Measurements from ENCODE around the gene SMIM27.

DNA sequence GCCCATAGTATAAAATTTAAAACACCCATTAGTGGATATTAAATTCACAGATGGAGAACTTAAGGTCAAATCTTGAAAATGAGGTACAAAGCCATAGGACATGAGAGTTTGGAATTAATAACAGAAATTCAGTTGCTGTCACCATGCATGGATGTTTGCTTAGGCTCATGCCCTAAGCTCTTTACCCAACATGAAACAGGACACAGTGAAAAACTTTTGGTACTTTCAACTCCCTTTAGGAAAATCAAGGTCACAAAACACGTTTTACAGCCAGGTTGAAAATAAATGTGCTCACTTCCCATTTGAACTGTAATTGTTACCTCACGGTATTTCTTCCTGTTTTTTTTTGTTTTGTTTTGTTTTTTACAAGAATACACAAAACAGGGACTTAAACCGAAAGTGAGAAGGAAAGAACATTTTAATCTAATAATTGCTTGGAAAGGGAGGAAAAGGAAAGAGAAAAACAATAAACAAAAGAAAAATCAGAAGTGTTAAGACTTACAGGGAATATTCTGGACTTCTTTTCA is 6.3 kb downstream of the SMIM27 start:
- no peak for TF ChIP-seq POLR2AphosphoS5 (IDR thresholded peaks at IDR 0.05; ENCODE audit: borderline replicate concordance, low read depth, low read length)
- TF ChIP-seq EZH2 (IDR thresholded peaks at IDR 0.05) = no peak

Measured in SK-N-MC (cell line).